ENCODE measurements around the gene SCN9A.

GRCh38 chr2:166373105-166373504 lies 2.6 kb downstream of the SCN9A start:
- TF ChIP-seq CTCF (IDR thresholded peaks at IDR 0.05) = no peak
- no peak for TF ChIP-seq EZH2 (IDR thresholded peaks at IDR 0.05; ENCODE audit: borderline replicate concordance, insufficient read depth, low read depth, low read length, poor library complexity, severe bottlenecking)
